Fibroblast of pulmonary artery (primary cell): ENCODE measurements around the gene OR10A7.

Source experiments
- DNase-seq: peaks from one replicate; pipeline ENCODE4 v3.0.0-alpha.2; 2010; ENCODE audit warnings: low read depth
- H3K4me3 ChIP-seq: replicated peaks from 2 replicates; pipeline ENCODE4 v1.5.1; 2011; ENCODE audit warnings: low read depth, mild to moderate bottlenecking, control low read depth, low read length, moderate library complexity
- CTCF ChIP-seq: IDR thresholded peaks from 2 replicates; pipeline ENCODE4 v1.5.1; 2011; ENCODE audit warnings: mild to moderate bottlenecking, control low read depth, low read length, inconsistent platforms; ENCODE audit errors: missing control alignments

The OR10A7 gene

GRCh38 chr12:55256831-55257230 lies 36.0 kb downstream of the OR10A7 start:
- no peak overlapping the region for H3K4me3 ChIP-seq
- no peak for TF ChIP-seq CTCF
- no peak for DNase-seq

- DNase-seq, result no peak
- no peak overlapping the region for H3K4me3 ChIP-seq
- no peak for TF ChIP-seq CTCF
Observed at GRCh38 chr12:55258303-55258702, 37.5 kb downstream of the OR10A7 start.
